Gastroesophageal sphincter (tissue), 3 donors: ENCODE measurements around the gene DCLK1.

ENCODE experiments used
- EP300 ChIP-seq: sonication (generic); formaldehyde crosslinking; IDR thresholded peaks from one replicate; pipeline ENCODE4 v1.6.1; 2017; ENCODE audit warnings: antibody characterized with exemption, mild to moderate bottlenecking
- POLR2A ChIP-seq, 2 donors: fragments of 450-650 bp; IDR thresholded peaks; one replicate each; pipeline ENCODE4 v1.6.1; 2017; ENCODE audit warnings: antibody characterized with exemption in 2 of 2, mild to moderate bottlenecking in 2 of 2, moderate library complexity in 1 of 2
- TF ChIP-seq, protein P1 (sequence below), 4 experiments: fragments of 200-600 bp in 2 of 4; fragments of 450-650 bp in 2 of 4; sonication (generic) in 1 of 4; IDR thresholded peaks; one replicate each; pipeline ENCODE4 v1.5.1; 2017 to 2019; ENCODE audit warnings: antibody characterized with exemption in 4 of 4, mild to moderate bottlenecking in 2 of 4, moderate library complexity in 2 of 4

DNA sequence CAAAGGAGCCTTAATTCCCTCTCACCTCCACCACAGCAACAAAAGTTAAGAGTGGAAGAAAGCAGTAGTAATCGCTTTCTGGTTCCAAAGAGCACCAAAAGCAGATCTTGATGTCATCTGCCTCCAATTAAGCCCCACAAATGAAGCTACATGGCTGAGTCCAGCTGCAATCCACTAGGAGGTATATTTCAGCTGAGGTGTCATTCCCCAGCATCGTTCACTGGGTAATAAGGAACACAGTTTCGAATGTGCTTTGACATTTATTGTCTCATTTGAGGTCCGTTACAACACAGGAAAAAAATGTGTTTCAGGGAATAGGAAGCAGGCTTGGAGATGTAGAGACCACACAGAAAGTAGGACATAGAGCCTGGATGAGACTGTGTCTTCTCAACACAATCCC is 190.4 kb downstream of the DCLK1 start:
- no peak for TF ChIP-seq EP300
- TF ChIP-seq, protein P1, sequence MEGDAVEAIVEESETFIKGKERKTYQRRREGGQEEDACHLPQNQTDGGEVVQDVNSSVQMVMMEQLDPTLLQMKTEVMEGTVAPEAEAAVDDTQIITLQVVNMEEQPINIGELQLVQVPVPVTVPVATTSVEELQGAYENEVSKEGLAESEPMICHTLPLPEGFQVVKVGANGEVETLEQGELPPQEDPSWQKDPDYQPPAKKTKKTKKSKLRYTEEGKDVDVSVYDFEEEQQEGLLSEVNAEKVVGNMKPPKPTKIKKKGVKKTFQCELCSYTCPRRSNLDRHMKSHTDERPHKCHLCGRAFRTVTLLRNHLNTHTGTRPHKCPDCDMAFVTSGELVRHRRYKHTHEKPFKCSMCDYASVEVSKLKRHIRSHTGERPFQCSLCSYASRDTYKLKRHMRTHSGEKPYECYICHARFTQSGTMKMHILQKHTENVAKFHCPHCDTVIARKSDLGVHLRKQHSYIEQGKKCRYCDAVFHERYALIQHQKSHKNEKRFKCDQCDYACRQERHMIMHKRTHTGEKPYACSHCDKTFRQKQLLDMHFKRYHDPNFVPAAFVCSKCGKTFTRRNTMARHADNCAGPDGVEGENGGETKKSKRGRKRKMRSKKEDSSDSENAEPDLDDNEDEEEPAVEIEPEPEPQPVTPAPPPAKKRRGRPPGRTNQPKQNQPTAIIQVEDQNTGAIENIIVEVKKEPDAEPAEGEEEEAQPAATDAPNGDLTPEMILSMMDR (IDR thresholded peaks at IDR 0.05), result no peak
- no peak for TF ChIP-seq POLR2A (IDR thresholded peaks at IDR 0.05)
